HepG2 (cell line): ENCODE data around the gene CENPP.
"Not testable (repeated sequence)": the region's sequence is repeated elsewhere in the genome, so short reads cannot be mapped to it uniquely, and the experiment has no call there.

Experiments used
- ELF3 ChIP-seq: IDR thresholded peaks from 2 replicates; pipeline ENCODE4 v1.6.1; 2016; ENCODE audit warnings: missing genetic modification reagents, missing compliant biosample characterization
- HNF4G ChIP-seq, 2 experiments: sonication (generic) in 1 of 2; formaldehyde crosslinking in 1 of 2; IDR thresholded peaks; 2 replicates each; pipeline versions ENCODE4 v1.4.0 to v1.6.1; 2011 to 2020; ENCODE audit warnings: borderline replicate concordance in 2 of 2, low read depth in 2 of 2, mild to moderate bottlenecking in 2 of 2, low read length in 1 of 2, missing genetic modification reagents in 1 of 2, moderate library complexity in 1 of 2
- SP2 ChIP-seq: sonication (generic); formaldehyde crosslinking; IDR thresholded peaks from 2 replicates; pipeline ENCODE4 v1.5.1; 2020; ENCODE audit warnings: mild to moderate bottlenecking, missing genetic modification reagents
- YY1 ChIP-seq: IDR thresholded peaks from 2 replicates; pipeline ENCODE4 v1.6.1; 2011; ENCODE audit warnings: low read length, low read depth, moderate library complexity, mild to moderate bottlenecking; ENCODE audit not compliant: insufficient read depth, insufficient replicate concordance

GRCh38 chr9:92623936-92624335, 298.2 kb downstream of the CENPP start:
- TF ChIP-seq ELF3 (CRISPR knock-in tag); HNF4G (IDR thresholded peaks at IDR 0.05; ENCODE audit: borderline replicate concordance, low read depth, low read length); HNF4G (CRISPR knock-in tag; IDR thresholded peaks at IDR 0.05; ENCODE audit: borderline replicate concordance, low read depth); YY1; SP2 (CRISPR knock-in tag): not testable (repeated sequence)
